ENCODE results near the gene SUGP1. TPM values are rescaled to one million over a fixed set of nuclear protein-coding genes. Genes with fewer than 3 reads are reported as not detected.

Gene SUGP1
- total RNA-seq, 4 donors from 2014 or later: 15.5 to 37.3 (median 24.0) TPM

DNA sequence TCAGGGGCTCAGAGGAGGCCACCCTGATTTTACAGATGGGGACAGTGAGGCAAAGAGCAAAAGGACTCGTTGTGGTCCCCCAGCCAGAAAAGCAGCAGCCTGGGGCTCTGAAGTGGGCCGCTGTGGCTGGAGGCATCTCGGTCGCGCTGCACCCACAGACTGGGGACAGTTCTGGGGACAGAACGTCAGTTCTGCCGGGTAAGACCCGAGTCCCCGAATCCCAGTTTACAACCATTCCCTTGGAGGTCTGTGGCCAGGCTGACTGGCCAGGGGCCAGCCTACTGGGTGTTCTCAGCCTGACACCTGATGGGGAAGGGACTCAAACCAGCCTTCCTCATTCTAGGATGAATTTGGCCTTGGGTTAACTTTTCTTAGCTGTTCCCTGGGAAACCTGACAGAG lies 14.1 kb downstream of the SUGP1 start:
- TF ChIP-seq, protein P1, sequence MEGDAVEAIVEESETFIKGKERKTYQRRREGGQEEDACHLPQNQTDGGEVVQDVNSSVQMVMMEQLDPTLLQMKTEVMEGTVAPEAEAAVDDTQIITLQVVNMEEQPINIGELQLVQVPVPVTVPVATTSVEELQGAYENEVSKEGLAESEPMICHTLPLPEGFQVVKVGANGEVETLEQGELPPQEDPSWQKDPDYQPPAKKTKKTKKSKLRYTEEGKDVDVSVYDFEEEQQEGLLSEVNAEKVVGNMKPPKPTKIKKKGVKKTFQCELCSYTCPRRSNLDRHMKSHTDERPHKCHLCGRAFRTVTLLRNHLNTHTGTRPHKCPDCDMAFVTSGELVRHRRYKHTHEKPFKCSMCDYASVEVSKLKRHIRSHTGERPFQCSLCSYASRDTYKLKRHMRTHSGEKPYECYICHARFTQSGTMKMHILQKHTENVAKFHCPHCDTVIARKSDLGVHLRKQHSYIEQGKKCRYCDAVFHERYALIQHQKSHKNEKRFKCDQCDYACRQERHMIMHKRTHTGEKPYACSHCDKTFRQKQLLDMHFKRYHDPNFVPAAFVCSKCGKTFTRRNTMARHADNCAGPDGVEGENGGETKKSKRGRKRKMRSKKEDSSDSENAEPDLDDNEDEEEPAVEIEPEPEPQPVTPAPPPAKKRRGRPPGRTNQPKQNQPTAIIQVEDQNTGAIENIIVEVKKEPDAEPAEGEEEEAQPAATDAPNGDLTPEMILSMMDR (IDR thresholded peaks at IDR 0.05; ENCODE audit: low read depth): no peak

DNA sequence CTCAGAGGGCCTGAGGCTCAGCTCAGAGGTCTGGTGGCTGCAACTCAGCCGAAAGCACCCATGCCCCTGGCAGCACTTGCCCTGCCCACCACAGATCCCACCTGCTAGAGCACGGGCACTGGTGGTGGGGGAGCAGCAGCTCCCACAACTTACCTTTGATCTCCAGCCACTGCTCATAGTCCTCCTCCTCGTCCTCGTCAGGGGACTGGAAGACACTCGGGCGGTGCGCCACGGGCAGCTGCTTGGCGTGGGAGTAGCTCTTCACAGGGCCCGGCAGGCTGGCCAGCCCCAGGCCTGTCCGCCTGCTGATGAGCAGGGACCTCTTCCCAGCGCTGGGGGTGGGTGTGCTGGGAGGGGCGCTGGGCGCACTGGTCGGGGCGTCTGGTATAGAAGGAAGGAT lies 14.6 kb downstream of the SUGP1 start:
- TF ChIP-seq, protein P1 (IDR thresholded peaks at IDR 0.05; ENCODE audit: low read depth): no peak

DNA sequence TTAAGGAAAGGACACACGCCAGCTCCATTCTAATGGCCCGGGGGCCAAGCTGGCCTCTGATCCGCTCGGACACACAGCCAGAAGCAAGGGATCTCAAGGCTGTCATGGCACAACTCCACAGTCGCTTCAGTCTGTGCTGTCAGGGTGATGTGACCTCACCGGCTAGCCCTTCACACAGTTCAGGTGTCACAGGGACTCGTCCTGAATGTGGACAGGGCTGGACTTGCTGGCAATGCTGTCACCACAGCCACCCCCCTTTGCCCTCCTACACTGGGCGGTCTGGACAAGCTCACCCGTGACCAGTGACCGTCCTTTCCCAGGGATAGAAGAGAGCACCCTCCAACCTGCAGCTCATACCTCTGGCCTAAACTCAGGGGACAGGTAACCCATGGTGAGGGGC lies 15.2 kb downstream of the SUGP1 start:
- TF ChIP-seq, protein P1 (IDR thresholded peaks at IDR 0.05; ENCODE audit: low read depth): no peak

DNA sequence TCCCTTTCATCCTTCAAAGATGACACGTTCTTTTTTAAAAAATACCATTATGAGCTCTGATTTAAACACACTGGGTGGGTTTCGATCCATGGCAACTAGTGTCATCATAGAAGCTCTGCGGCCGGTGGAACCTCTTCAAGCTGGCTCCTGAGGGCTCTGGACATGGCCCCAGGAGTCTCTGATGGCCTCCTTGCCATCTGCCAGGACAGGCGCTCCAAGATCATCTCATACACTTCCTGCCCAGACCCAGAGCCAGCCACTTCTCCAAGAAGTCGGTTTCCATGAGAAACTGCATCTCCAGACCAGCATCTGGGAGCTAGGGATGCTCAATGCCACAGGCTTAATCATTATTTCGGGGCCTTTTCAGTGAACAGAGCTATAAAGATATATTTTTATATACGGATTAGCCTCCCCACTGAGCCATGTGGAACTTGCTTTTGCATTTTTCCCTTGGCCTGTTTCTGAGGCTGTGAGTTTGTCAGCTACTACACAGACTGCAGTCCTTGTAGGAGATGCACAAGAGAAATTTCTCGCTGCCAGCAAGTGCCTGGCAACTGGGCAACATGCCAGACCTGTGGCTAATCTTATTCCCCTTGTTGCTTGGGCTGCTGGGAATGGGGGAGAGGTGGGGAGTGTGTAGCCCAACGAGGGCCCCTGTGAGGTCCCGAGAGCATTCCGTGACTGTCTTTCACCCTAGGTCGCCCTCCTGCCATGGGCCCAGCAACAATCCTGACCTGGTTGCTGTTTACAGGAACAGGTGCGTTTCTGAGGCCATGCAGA lies 15.9 kb downstream of the SUGP1 start:
- TF ChIP-seq, protein P1 (IDR thresholded peaks at IDR 0.05; ENCODE audit: low read depth): no peak

DNA sequence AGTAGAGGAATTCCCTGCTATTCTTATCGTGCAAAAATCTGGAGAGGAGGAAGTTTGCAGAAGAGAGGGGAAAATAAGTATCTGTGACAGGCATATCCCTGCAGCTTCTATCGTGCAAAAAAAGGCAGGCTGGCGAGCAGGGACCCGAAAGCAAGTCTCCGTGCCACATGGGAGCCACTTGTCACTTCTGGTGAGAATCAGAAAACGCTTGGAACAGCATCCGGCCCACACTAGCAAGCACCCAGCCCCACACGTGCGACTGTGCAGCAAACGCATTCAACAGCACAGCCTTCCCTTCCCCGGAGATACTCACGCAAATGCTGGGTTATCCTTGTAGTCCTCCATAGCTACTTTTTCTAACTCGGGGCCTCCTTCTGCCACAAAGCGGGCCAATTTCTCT lies 16.9 kb downstream of the SUGP1 start:
- TF ChIP-seq, protein P1 (IDR thresholded peaks at IDR 0.05; ENCODE audit: low read depth): no peak

DNA sequence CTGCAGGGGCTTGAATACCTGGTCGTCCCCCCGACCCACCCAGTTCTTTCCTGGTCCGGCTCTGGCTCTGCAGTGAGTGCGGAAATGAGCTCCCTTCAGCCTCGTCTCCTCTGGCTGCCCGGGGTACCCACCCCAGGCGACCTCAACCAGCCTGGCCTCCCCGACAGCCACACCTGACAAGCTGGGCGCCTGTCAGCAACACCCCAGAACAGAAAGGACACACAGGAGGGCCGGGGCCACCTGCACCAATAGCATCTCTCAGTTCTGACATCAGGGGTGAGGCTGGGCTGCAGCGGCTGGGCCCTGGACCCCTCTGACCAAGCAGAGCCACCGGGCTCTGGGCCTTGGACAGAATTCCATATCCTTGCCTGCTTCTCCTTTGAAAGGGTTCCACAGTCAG lies 19.7 kb downstream of the SUGP1 start:
- TF ChIP-seq, protein P1 (IDR thresholded peaks at IDR 0.05; ENCODE audit: low read depth): no peak

DNA sequence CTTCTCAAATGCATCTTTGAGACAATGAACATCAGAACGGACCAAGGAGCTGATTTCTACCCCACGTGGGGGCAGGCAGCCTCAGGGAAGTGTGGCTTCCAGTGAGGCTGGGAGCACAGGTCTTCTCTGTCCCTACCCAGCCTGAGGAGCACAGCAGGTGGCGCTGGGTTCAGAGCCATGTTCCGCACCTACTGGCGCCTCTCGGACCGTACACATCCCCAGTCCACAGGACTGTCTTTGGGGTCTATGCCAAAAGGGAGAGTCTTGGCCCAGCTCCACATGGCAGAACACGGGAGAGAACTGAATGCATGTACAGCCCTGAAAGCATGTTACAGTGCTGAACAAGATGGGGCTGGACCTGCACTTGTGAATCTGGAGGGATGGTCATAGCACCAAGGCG lies 22.6 kb downstream of the SUGP1 start:
- TF ChIP-seq, protein P1 (IDR thresholded peaks at IDR 0.05; ENCODE audit: low read depth): no peak
